Inferior parietal cortex (tissue), 1 donor: Measurements from ENCODE around the gene AKR1D1.
"Not testable (repeated sequence)": the region's sequence is repeated elsewhere in the genome, so short reads cannot be mapped to it uniquely, and the experiment has no call there.

ENCODE experiments used
- DNase-seq: peaks from one replicate; pipeline ENCODE4 v3.0.0-alpha.2; 2016; ENCODE audit errors: extremely low spot score

The AKR1D1 gene

DNA sequence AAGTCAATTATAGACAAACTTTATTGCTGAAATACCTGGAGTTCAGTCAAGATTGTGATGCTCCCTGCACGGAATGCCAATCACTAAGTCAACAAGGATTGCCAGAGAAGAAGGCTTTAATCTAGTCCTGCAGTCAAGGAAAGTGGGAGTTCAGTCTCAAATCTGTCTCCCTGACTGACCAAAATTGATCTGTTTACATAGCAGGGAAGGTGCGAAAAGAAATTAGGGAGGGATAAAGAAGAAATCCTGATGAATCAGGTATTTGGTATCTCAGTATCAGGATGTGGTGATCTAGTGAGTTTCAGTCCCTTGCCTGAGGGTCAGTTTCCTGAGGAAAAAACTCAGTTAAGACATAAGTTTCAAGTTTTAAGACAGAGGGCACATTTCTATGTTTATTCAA, 2.1 kb upstream of the AKR1D1 start:
- no peak for DNase-seq

DNA sequence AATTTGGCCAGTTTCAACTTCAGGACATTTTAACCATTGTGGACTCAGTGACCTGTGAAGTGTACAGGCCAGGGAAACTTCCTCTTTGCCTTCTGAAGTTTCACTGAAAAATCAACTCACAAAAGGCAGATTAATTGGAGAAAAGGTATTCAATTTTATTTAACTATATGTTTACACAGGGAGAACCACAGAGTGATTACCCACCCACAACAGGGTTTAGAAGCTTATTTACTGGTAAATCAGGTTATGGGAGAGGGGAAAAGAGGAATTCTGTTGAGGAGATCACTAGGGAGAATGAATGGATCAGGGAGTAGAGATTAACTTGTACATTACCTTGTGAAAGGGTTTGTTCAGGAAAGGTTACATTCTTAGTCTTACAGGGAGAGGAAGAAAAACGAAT, 1.7 kb upstream of the AKR1D1 start:
- no peak for DNase-seq

DNA sequence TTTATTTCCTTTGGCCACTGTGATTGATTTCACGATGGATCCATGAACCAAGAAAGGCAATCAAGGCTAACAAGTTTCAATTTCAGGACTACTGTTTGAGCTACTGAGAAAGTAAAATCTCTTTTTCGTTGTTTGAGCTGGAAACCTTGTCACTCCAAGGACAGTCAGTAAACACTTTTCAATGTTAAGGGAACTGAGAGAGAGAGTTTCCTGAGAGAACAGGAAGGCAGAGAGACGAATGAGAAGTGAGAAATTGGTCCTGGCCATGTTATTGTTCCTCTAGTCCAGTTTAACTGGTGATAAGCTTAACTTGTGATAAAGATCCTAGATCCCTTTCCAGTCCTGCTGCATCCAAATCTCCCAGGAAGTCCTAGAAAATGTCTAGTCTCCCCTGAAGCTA, 909 bp upstream of the AKR1D1 start:
- no peak for DNase-seq

DNA sequence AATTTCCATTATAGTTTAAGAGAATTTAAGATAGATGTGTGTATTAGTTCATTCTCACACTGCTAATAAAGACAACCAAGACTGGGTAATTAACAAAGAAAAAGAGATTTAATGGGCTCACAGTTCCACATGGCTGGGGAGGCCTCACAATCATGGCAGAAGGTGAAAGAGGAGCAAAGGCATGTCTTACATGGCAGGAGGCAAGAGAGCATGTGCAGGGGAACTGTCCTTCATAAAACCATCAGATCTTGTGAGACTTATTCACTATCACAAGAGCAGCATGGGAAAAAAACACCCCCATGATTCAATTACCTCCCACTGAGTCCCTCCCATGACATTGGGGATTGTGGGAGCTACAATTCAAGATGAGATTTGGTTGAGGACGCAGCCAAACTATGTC, 473 bp upstream of the AKR1D1 start:
- not testable (repeated sequence) for DNase-seq

DNA sequence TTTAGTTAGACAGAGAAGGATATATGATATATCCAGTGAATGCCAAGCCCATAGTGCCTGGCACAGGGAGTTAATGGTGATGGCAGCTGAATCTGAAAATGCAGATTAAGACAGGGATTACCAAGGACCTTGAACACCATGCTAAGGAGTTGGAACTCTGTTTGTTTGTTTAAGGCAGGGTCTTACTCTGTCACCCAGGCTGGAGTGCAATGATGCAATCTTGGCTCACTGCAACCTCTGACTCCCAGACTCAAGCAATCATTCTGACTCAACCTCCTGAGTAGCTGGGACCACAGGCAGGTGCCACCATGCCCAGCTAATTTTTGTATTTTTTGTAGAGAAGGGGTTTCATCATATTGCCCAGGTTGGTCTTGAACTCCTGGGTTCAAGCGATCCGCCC, 1.6 kb downstream of the AKR1D1 start:
- no peak for DNase-seq

DNA sequence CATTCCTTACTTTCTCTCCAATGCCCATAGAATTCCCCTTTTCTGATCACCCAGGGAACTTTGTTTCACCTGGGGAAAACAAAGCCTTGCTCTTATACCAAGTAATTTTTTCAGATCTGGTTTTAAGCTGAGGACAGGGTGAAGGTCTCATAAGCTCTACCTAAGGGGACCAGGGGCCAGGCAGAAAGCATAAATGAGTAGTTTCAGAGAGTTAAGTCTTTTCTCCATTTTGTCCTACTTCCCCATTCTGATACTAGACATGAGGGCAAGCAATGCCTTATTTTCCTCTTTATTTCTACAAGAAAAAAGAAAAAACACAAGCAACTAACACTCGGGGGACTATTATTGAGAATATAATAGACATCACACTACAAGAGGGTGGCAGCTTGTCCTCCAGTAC, 2.9 kb downstream of the AKR1D1 start:
- DNase-seq = no peak

DNA sequence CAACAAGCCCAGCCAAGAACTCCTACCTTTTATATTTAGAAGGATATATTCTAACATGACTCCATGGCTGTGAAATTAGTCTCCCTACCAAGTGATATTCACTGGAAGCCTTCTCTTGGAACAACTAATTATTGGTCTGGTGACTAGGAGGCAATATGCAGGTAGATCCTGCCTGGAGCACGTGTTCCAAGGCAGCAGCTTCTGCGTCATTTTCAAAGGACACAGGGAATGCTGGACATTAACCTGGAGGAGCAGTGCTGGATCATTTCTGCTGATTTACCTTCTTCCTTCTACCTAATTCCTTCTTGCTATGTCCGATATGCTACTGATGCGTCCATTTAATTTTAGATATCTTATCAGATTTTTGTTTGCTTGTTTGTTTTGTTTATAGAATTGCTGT, 5.6 kb downstream of the AKR1D1 start:
- DNase-seq = no peak

DNA sequence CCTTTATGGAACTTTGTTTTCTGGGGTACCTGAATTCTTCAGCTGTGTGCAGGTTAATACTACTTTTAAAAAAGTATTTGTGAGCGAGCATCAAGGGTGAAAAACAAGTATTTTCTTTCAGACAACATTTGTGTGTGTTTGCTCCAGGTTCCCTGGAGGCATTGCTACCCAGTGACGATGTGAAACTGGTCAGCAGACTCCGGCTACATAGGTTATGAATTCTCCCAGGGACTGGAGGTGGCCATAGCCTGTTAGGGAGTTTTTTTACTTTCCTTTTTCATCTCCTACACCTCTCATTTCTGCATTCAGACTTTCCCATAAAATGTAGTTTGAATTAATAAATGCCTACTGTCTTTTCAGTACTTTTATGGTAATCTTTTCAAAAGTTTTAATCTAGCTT, 7.6 kb downstream of the AKR1D1 start:
- no peak for DNase-seq

DNA sequence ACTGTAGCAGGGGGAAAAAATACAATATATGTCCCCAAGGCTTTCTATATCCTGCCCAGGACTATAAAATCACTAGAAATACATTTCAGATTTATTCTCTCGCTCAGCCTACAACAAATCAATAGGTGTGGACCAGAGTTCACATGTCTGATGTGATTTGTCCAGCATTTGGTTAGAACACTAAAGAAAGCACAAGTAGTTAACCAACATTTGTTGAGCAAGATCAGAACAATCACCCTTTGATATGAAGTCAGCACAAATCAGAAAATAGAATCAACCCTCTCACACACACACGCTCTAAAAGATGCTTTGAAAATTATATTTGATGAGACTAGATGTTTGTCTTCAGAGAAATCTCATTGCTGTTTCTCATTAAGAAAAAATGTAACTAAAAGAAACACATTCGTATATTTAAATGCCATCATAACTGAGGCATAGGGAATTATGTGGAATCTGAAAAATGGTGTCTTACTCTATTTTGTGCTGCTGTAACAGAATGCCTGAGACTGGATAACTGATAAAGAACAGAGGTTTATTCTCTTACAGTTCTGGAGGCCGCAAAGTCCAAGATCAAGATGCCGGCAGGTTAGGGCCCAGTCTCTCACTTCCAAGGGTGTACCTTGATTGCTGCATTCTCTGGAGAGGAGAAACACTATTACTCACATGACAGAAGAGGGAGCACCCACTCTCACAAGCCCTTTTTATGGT, 10.5 kb downstream of the AKR1D1 start:
- no peak for DNase-seq

DNA sequence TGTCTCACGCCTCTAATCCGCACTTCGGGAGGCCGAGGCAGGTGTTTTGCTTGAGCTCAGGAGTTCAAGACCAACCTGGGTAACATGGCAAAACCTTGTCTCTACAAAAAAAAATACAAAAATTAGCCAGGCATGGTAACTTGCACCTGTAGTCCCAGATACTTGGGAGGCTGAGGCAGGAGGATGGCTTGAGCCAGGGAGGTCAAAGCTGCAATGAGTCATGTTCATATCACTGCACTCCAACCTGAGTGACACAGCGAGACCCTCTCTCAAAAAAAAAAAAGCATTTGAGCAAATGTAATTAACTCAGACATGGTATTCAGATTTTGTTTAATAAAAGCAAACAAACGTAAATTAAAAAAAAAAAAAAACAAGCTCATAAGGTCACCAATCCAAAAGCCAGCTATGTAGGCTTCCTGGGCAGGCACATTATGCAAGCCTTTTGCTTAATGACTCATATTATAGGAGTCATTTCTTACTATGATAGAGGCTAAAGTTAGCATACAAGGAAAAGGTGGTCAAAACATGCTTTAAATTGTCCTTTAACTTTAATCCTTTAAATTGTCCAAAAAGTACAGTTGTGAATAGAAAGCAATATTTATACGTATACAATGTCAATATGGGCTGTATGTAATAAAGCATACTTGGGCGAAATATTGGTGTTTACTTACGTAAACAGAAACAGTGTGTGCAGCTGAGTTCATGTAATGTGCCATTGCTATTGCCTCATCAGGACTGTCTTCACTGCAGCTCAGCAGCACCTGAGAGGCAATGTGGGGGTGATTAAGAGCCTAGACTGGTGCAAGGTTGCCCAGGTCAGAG, 13.0 kb downstream of the AKR1D1 start:
- no peak for DNase-seq

DNA sequence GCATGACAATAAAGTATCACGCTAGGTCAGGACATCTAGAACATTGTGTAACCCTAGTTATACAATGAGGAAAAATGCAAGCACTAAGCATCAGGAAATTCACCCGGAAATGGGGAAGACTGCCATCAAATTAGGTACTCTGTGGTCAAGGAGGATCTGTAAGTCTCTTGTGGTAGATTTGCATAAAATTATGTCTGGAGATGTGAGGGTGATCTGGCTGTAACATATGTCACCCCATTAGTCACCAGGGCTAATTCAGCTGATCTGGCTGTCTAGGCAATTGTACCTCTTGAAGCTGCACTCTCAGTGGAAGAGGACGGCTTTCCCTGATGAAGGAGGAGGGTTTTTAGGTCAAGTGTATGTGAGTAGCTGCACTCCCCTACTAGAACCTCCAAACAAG, 14.8 kb downstream of the AKR1D1 start:
- no peak for DNase-seq

DNA sequence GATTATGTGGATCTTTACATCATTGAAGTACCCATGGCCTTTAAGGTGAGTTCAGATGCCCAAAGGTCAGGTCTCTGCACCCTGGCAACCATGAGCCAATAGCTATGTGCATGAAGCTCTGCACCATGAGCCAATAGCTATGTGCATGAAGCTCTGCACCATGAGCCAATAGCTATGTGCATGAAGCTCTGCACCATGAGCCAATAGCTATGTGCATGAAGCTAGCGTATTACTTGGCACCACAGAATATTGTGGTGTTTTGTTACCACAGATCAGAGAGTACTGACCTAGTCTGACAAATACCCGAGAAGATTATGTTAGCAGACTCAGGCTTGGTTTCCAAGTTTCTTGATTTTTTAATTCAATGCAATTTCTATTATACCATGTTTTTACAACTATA, 15.6 kb downstream of the AKR1D1 start:
- DNase-seq = not testable (repeated sequence)

DNA sequence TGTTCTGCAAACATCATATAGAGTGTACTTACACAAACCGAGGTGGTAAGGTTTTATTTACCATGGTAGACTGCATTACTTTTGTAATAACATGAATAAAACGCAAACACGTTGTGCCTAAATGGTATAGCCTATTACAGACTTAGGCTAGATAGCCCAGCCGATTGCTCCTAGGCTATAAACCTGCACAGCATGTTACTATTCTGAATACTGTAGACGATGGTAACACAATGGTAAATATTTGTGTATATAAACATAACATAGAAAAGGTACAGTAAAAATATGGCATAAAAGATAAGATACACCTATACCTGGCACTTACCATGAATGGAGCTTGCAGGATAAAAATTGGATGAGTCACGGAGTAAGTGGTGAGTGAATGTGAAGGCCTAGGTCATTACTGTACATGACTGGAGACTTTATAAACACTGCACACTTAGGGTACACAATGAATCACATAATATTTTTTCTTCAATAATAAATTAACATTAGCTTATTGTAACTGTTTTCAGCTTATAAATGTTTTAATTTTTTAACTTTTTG, 16.3 kb downstream of the AKR1D1 start:
- no peak for DNase-seq

DNA sequence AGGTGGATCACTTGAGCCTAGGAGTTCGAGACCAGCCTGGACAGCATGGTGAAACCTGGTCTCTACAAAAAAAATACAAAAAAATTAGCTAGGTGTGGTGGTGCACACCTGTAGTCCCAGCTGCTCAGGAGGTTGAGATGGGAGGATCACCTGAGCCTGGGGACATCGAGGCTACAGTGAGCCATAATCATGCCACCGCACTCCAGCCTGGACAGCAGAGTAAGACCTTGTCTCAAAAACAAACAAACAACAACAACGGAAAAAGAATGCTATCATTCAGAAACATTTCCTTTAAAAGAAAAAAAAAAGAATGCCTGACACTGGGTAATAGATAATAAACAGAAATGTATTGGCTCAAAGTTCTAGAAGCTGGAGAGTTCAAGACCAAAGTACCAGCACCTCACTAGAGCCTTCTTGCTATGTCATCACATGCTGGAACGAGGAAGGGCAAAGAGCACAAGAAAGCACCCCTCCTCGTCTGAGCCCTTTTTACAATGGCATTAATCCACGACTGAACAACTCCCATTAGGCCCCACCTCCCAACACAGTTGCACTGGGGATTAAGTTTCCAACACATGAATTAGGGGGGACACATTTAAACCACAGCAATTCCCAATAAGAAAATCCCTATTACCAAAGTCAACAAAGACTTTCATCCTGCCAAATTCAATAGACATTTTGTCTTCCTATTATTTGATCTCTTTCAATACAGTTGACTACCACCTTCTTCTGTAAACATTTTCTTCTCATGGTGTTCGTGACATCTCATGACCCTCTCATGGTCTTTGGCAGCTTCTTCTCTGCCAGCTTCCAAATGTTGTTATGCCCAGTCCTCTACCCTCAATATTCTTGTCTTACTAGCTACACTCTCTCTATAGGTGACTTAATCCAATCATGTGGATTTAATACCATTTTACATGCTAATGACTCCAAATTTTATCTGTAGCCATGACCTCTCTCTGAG, 20.0 kb downstream of the AKR1D1 start:
- no peak for DNase-seq

DNA sequence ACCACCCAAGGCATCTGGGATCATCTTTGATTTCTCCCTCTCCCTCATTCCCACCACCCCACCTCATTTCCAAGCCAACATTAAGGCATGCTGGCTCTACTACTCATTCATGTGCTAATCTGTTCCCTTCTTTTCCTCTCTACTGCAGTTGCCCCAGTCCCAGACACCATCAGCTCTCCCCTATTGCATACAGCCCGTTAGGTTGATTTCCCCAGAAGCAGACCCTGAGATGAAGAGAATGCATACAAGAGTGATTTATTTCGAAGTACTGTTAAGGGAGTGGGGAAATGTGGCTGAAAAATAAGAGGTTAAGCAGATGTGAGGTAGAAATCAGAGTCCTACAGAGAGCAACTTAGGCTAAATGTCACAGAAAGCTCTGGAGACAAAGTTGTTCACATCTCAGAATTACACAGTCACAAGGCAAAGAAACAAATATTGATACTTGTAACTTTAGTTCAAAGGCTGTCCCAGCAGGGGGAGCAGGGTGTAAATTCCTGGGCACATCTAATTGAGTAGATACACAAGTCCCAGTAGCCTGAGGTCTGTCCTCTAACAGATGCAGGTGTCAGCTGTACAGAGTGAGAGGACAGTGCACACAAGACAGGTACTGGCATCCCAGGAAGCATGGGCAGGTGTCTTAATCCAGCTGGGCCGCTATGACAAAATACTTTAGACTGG, 20.9 kb downstream of the AKR1D1 start:
- no peak for DNase-seq

DNA sequence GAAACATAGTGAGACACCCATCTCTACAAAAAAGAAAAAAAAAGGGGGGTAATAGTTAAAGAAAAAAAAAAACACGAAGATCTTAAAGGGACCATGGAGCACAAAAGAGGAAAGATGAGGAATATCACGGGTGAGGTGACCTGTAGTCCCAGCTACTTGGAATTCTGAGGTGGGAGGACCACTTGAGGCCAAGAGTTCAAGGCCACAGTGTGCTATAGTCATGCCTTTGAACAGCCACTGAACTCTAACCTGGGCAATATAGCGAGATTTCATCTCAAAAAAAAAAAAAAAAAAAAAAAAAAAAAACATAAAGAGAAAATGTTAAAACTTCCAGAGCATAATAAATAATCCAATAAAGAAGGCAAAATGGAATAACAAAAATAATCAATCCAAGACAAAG, 23.6 kb downstream of the AKR1D1 start:
- no peak for DNase-seq

DNA sequence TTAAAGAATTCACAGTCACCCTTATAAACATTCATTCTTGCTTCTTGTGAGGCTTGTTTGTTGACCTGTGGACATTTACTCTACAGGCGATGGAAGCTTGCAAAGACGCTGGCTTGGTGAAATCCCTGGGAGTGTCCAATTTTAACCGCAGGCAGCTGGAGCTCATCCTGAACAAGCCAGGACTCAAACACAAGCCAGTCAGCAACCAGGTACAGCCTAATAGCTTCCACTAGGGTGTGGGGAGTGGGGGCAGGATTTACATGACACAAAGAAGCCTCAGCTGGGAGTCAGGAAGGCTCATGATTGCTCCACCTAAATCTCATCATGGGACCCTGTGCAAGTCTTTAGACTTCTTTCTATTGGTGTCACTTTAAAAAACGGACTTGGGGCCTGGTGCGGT, 29.0 kb downstream of the AKR1D1 start:
- DNase-seq = no peak

DNA sequence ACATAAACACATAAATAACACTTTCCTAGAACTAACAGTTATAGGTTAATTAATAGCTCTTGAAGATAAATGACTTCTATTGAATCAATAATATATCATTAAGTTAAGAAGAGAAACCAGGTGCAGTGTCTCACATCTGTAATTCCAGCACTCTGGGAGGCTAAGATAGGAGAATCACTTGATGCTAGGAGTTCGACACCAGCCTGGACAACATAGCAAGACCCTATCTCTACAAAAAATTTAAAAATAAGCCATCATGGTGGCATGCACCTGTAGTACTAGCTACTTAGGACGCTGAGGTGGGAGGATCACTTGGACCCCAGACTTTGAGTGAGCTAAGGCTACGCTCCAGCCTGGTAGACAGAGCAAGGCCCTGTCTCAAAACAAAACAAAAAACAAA, 38.8 kb downstream of the AKR1D1 start:
- DNase-seq = no peak

DNA sequence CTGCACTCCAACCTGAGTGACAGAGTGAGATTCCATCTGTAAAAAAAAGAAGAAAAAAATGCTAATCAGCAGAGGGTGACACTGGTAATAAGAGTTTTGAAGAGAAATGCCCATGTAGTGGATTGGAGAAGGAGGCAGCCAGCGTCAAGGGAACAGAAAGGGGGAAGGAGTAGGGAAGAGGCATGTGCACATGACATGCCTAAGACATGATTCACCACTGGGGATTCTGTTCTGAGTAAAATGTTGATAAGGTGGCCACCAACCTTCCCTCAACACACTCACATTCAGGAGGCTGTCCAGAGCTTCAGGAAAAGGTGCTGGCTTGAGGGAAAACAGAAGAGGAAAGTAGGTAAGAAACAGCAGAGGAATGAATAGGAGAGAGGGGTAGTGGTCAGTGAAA, 39.9 kb downstream of the AKR1D1 start:
- no peak for DNase-seq

DNA sequence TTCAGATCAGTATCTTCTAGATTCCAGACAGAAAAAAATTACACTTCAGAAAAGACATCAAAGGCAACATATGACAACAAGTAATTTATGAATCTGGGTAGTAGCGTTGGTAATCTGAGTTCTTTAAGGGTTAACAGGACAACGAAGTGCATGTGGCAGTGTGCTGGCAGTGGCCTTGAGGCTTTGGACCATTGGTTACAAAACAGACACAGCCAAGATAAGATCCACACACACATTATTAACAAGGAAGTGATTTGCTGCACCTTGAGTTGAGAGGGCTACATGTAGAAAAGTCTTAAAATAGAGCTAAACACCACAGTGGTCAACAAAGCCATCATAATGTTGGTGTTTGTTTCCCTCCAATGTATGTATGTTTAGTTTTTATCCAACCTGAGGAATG, 40.6 kb downstream of the AKR1D1 start:
- DNase-seq = no peak

DNA sequence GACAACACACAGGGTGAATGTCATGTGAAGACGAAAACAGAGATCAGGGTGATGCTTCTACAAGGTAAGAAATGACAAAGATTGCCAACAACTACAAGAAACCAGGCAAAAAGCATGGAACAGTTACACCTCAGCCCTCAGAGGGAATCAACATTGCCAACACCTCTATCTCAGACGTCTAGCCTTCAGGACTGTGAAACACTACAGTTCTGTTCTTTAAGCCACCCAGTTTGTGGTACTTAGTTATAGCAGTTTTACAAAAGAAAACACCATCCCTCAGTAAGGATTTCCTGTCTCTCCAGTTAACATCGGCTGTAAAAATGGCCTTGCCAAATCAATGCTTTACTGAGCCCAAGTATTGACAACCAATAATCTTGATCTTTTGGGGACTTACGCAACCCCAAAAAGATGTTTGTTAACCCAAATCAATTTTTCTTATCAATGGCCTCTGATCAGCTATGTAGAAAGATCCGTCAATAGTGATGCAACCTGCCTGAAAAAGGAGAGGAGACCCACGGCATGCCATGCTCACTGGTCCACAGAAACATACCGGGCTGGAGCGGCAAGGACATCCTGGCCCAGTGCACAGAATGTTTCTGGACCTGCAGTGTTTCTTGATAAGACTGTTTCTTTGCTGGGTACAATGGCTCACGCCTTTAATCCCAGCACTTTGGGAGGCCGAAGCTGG, 44.0 kb downstream of the AKR1D1 start:
- DNase-seq = no peak
